ENCODE measurements around the gene GDF10. TPM values are rescaled to one million over a fixed set of nuclear protein-coding genes. Genes with fewer than 3 reads are reported as not detected.

GDF10 gene
- polyA plus RNA-seq, 1 donor (not counting 4 experiments of a cell fraction or from before 2014, with no cell fraction given): not detected

DNA sequence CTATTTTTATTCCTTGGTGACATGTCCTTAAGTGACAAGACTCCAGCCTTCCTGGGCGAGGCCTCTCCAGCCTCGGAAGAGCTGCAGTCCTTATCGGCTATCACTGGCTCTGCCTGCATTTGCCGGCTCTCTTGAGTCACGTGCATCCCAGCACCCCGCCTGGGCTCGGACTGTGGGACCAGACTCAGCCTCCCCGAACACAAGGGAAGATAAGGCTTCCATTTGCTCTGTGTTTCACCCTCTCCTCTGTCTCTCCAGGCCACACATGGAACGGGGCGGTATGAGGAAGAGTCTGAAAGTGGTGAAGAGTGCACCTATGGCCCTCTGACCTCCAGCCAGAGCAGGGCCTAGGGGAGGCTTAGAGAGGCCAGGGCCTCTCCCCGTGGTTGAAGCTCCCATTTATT, 26.9 kb downstream of the GDF10 start:
- Histone ChIP-seq H3K27ac (ENCODE audit: control insufficient read depth, insufficient read depth, low read length) (no peak overlapping the region), H3K9ac (ENCODE audit: control insufficient read depth, extremely low read depth, insufficient read depth, low read length) (no peak overlapping the region), H2AFZ (ENCODE audit: control insufficient read depth, low read length) (no peak overlapping the region), H3K4me2 (ENCODE audit: control insufficient read depth, extremely low read depth, insufficient read depth, low read depth, low read length) (no peak overlapping the region), H3K4me3 (ENCODE audit: control insufficient read depth in 2 of 3, extremely low read depth in 1 of 3, insufficient read depth in 2 of 3, low read depth in 1 of 3, low read length in 3 of 3) (no peak overlapping the region), H4K20me1 (ENCODE audit: control insufficient read depth, extremely low read depth, insufficient read depth, low read length) (no peaks in the 10 kb centered on the region), H3K9me3 (ENCODE audit: control insufficient read depth, low read depth, low read length) (no peaks in the 10 kb centered on the region), H3K27me3 (ENCODE audit: control insufficient read depth, extremely low read depth, insufficient read depth, low read length) (peaks cover 16% of the 10 kb centered on the region), H3K9me1 (ENCODE audit: control insufficient read depth, extremely low read depth, insufficient read depth, low read length) (no peaks in the 10 kb centered on the region), H3K4me1 (ENCODE audit: control insufficient read depth, extremely low read depth, insufficient read depth, low read length) (no peaks in the 10 kb centered on the region), H3K36me3 (ENCODE audit: control insufficient read depth in 2 of 2, extremely low read depth in 1 of 2, insufficient read depth in 2 of 2, low read length in 2 of 2) (no peaks in the 10 kb centered on the region), H3K79me2 (ENCODE audit: control insufficient read depth, insufficient read depth, low read length) (no peaks in the 10 kb centered on the region)
- FAIRE-seq: no peak
- dilution Hi-C loops (cut with MboI; ENCODE audit: extremely low pct_ligation_motif_present, low sequenced_read_pairs): no loop called here
- TF ChIP-seq, protein P1, sequence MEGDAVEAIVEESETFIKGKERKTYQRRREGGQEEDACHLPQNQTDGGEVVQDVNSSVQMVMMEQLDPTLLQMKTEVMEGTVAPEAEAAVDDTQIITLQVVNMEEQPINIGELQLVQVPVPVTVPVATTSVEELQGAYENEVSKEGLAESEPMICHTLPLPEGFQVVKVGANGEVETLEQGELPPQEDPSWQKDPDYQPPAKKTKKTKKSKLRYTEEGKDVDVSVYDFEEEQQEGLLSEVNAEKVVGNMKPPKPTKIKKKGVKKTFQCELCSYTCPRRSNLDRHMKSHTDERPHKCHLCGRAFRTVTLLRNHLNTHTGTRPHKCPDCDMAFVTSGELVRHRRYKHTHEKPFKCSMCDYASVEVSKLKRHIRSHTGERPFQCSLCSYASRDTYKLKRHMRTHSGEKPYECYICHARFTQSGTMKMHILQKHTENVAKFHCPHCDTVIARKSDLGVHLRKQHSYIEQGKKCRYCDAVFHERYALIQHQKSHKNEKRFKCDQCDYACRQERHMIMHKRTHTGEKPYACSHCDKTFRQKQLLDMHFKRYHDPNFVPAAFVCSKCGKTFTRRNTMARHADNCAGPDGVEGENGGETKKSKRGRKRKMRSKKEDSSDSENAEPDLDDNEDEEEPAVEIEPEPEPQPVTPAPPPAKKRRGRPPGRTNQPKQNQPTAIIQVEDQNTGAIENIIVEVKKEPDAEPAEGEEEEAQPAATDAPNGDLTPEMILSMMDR (optimal IDR thresholded peaks at IDR 0.05 in 1 of 3, IDR thresholded peaks at IDR 0.05 in 1 of 3, conservative IDR thresholded peaks at IDR 0.05 in 1 of 3; ENCODE audit: extremely low read depth in 1 of 3, insufficient read depth in 2 of 3, low read length in 3 of 3): no peak
- no peak for DNase-seq (ENCODE audit: low read depth, low spot score)

DNA sequence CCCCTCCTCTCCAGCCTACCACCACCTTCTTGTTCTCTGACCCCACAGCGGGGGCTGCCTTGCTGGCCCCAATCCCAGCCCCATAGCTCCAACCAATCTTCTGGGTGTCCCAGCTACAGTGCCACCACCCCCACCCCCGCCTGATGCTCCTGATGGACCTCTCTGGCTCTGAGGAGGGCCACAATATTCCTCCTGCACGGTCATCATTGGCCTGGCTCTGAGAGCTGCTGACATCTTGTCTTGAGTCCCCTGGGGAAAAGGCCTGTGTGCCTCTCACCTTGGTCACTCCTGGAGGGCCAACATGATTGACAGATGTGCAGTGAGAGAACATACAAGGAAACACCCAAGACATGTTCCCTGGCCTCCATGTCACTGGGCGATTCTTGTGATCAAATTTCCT, 29.9 kb downstream of the GDF10 start:
- Histone ChIP-seq H3K4me1 (ENCODE audit: control insufficient read depth, extremely low read depth, insufficient read depth, low read length) (no peaks in the 10 kb centered on the region), H3K36me3 (ENCODE audit: control insufficient read depth in 2 of 2, extremely low read depth in 1 of 2, insufficient read depth in 2 of 2, low read length in 2 of 2) (no peaks in the 10 kb centered on the region), H3K9me1 (ENCODE audit: control insufficient read depth, extremely low read depth, insufficient read depth, low read length) (no peaks in the 10 kb centered on the region), H3K27me3 (ENCODE audit: control insufficient read depth, extremely low read depth, insufficient read depth, low read length) (peaks cover 15% of the 10 kb centered on the region), H3K27ac (ENCODE audit: control insufficient read depth, insufficient read depth, low read length) (no peak overlapping the region), H3K9me3 (ENCODE audit: control insufficient read depth, low read depth, low read length) (no peaks in the 10 kb centered on the region), H4K20me1 (ENCODE audit: control insufficient read depth, extremely low read depth, insufficient read depth, low read length) (no peaks in the 10 kb centered on the region), H3K4me2 (ENCODE audit: control insufficient read depth, extremely low read depth, insufficient read depth, low read depth, low read length) (no peak overlapping the region), H3K9ac (ENCODE audit: control insufficient read depth, extremely low read depth, insufficient read depth, low read length) (no peak overlapping the region), H3K79me2 (ENCODE audit: control insufficient read depth, insufficient read depth, low read length) (no peaks in the 10 kb centered on the region), H2AFZ (ENCODE audit: control insufficient read depth, low read length) (no peak overlapping the region), H3K4me3 (ENCODE audit: control insufficient read depth in 2 of 3, extremely low read depth in 1 of 3, insufficient read depth in 2 of 3, low read depth in 1 of 3, low read length in 3 of 3) (no peak overlapping the region)
- dilution Hi-C loops (cut with MboI; ENCODE audit: extremely low pct_ligation_motif_present, low sequenced_read_pairs): no loop called here
- FAIRE-seq: no peak
- no peak for DNase-seq (ENCODE audit: low read depth, low spot score)
- no peak for TF ChIP-seq EZH2 (IDR thresholded peaks at IDR 0.05; ENCODE audit: low read length)
- TF ChIP-seq, protein P1 (optimal IDR thresholded peaks at IDR 0.05 in 1 of 3, IDR thresholded peaks at IDR 0.05 in 1 of 3, conservative IDR thresholded peaks at IDR 0.05 in 1 of 3; ENCODE audit: extremely low read depth in 1 of 3, insufficient read depth in 2 of 3, low read length in 3 of 3): no peak

All from keratinocyte (primary cell).